GM18870 (cell line): ENCODE data around the gene ARAP1.

ENCODE experiments used
- ATAC-seq: cut with Tn5 transposase; IDR thresholded peaks from one replicate; pipeline ENCODE4 v1.9.1; 2021; ENCODE audit warnings: moderate library complexity; ENCODE audit not compliant: unreplicated experiment

Gene ARAP1

DNA sequence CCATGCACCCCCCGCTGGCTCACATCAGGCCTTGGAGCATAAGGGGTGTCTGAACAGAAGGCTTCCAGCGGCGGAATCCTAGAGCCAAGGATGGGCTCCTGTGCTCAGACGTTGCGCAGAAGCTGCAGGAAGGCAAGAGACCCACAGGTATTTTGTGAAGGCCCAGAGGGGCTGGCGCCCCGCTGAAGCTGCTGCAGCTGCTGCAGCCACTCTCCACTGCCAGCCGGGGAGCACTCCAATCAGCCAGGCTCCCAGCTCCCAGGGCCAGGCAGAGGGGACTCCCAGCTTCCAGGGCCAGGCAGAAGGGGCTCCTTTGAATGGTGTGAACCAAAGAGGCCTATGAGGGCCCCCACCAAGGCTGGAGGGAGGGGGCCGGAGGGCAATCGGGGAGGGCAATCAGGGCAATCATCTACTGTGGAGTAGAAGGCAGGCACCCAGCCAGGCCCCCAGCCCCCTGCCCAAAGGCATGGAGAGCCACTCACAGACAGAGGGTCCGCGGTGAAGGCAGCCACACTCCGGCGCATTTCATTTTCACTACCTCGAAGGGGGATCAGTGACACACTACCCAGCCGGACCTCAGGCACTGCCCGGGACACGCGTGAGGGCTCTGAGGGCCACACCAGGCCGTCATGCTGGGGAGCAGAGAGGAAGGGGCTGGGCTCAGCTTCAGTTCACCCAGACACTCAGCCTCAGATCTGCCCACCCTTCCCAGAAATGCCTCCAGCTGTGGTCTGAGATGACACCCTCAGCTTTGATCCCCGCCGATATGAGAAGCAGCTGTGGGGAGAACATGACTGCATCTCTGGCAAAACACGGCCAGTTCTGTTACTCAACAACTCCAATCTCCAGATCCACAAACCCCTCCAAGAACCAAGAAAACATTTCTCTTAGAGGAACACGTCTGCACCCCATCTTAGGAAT lies 66.4 kb downstream of the ARAP1 start:
- no peak for ATAC-seq

DNA sequence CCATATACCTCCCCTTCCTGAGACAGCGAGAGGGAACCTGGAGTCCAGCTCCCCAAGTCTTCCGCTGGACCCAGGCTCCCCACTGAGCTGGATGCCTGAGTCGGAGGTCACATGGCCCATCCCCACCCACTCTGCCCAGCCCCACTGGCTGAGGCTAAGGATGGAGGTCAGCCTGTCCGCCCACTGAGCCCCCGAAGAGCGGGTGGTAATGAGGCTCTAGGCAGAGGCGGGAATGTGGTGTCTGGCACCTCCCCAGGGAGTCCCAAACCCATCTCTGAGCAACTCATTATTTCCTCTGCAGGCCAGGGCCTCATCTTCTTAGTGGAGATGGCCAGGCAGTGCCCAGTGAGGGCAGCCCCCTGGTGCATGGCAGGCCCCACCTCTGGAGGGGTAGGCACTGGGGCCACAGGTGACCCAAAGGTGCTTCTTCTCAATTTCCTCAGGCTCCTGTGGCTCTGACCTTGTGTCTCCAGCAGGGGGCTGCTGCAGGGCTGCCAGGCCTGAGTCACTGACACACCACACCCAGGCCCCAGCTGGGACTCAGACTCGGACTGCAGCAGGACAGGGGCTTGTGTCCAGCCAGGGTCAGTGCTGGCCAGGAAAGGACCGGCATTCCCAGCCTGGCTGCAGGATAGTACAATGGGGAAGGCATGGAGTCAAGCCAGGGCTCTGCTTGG lies 67.8 kb downstream of the ARAP1 start:
- no peak for ATAC-seq

- ATAC-seq = no peak
Observed at GRCh38 chr11:72683782-72684200, 68.4 kb downstream of the ARAP1 start.

GRCh38 chr11:72682858-72683243 lies 69.4 kb downstream of the ARAP1 start:
- ATAC-seq = no peak

GRCh38 chr11:72682238-72682857 lies 69.9 kb downstream of the ARAP1 start:
- no peak for ATAC-seq

- ATAC-seq = no peak
Observed at GRCh38 chr11:72681226-72682153, 70.7 kb downstream of the ARAP1 start.

DNA sequence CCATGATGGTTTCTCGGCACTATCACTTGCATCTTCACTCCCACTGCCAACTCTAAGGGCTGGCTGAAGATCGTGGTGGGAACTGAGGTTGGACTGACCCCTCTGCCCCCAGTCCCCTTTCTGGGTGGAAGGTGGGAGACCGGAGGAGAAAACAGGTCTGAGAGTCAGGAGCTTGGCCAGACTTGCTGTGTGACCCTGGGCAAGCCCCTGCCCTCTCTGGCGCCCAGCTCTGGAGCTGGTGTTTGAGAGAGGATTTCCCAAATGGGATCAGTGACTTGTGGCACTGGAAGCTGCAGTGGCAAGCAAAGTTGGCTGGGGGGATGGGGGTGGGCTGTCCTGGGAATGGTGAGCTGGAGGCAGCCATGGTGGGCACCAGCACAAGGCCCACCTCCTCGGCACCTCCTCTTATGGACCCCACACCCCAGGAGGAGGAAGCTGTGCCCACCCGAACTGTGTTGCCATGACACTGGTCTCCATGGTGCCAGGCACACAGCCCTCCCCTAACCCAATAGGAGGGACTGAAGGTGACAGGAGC lies 71.5 kb downstream of the ARAP1 start:
- no peak for ATAC-seq

- no peak for ATAC-seq
Observed at GRCh38 chr11:72679869-72680268, 72.3 kb downstream of the ARAP1 start.

- no peak for ATAC-seq
Observed at GRCh38 chr11:72678524-72678923, 73.7 kb downstream of the ARAP1 start.

DNA sequence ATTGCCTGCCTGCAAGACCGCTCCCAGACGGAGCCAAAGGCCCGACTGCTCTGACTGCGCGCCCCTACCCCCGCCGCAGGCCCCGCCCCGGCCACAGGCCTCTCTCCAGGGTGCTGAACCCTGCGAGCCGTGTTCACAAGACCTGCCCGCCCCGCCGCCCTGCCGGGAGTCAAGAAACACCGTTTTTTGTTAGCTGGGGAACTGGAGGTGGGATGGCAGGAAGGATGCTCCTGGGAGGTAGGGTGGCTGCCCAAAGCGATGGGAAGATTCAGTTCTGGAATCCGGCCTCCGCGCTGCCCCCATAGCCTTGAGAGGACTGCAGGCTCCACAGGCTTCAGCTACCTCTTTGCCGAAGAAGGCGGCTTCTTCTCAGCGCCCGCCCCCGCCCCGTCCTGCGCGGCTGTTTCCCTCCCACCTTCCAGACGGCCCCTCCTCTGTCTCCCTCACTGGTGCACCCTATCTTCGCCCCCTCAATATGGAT lies 75.3 kb downstream of the ARAP1 start:
- no peak for ATAC-seq

GRCh38 chr11:72675221-72675620 lies 77.0 kb downstream of the ARAP1 start:
- ATAC-seq = no peak

GRCh38 chr11:72673943-72674828 lies 78.0 kb downstream of the ARAP1 start, which contains the start of gene PDE2A:
Gene PDE2A, minus strand, starts transcription at chr11:72674422. Its CDS starts 215 bp downstream, at chr11:72674207.
- no peak for ATAC-seq

DNA sequence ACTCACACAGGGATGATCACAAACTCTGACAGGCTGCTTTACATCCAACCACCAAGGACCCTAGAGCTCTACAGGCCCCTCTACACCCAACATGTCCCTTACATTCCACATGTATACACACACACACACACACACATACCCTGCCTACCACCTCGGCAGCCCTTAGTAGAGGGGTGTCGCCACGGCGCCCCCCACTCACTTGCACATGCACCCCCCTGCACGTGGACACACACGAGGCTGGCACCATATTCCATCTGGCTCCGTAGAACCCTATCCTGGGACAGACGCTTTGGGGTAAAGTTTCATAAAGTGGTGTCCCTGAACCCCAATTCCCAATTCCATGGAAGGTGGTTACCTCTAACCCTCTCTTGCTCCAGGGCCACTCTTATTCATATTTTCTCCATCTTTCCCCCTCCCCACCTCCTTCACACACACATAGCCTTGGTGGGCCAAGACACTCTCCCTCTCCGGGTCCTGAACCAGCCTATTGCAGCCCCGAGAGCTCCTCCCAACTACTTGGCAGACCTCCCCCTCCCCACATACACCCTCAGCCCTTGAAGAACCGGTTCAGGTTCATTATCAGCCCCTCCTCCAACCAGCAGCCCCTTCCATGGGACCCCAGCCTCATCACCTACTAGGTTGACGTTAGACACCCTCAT lies 78.8 kb downstream of the ARAP1 start:
- ATAC-seq = no peak

GRCh38 chr11:72672597-72673238 lies 79.5 kb downstream of the ARAP1 start:
- no peak for ATAC-seq

GRCh38 chr11:72671152-72672099 lies 80.8 kb downstream of the ARAP1 start:
- no peak for ATAC-seq

DNA sequence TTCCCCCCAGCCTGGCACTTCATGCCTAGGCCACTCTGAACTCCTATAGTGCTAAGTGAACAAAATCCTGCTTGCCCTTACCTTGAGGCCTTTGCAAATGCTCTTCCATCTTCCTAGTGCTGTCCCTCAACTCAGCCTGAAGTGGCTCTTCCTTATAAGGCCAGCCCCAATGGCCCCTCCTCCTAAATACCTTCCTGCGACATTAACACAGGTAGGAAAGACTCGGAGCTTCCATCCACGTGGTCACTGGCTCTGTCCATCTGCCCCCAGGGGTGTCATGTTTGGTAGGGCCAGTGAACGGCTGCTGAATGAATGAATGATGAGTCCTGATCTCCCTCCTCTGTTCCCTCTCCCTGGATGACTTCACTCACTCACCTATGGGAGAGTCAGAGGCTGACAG lies 82.2 kb downstream of the ARAP1 start:
- no peak for ATAC-seq

DNA sequence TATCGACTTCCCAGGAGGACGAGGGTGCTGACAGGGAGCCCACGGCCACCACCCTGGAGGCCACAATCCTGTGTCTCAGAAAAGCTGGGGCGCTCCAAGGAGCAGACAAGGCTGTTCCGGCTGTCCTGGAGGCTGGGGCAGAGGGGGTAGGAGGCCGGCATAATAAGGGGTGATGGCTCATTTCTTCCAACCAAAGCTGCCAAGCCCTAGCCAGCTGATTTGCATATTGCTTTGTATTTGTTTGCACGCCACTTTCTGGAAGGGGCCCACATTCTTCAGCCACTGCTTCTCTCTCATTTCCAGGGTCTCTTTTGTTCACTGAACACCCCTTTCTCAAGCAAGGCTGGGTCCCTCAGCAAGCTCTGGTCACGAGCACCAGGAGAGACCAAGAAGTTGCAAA lies 82.7 kb downstream of the ARAP1 start:
- ATAC-seq = no peak
